WI38 (cell line): ENCODE data around the gene FABP1.

Source experiments
- H3K4me3 ChIP-seq: 2 replicates; pipeline ENCODE4 v1.5.1; 2011; ENCODE audit warnings: low read depth, mild to moderate bottlenecking, control low read depth, low read length
- TF ChIP-seq, protein P1 (sequence below): IDR thresholded peaks from 2 replicates; pipeline ENCODE4 v1.5.1; 2012; ENCODE audit warnings: low read depth, mild to moderate bottlenecking, control low read depth, low read length

Gene FABP1

DNA sequence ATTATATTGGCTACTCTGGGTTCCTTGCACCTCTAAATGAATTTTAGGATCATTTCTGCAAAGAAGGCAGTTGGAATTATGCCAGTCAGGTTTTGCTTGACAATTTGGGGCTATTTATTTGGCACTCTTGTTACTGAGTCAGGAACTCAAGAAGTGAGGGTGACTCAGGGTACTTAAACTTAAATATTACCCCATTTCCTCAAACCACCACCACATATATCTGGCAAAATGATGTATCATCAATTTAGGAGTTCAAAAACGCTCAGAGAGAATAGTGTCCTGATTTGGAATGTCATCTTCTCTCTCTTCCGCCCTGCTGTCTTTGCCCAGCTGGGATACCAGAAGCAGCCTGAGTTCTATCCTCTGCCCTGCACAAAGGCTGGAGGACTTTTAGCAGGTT is 39.9 kb upstream of the FABP1 start:
- H3K4me3 ChIP-seq = no peak overlapping the region
- TF ChIP-seq, protein P1, sequence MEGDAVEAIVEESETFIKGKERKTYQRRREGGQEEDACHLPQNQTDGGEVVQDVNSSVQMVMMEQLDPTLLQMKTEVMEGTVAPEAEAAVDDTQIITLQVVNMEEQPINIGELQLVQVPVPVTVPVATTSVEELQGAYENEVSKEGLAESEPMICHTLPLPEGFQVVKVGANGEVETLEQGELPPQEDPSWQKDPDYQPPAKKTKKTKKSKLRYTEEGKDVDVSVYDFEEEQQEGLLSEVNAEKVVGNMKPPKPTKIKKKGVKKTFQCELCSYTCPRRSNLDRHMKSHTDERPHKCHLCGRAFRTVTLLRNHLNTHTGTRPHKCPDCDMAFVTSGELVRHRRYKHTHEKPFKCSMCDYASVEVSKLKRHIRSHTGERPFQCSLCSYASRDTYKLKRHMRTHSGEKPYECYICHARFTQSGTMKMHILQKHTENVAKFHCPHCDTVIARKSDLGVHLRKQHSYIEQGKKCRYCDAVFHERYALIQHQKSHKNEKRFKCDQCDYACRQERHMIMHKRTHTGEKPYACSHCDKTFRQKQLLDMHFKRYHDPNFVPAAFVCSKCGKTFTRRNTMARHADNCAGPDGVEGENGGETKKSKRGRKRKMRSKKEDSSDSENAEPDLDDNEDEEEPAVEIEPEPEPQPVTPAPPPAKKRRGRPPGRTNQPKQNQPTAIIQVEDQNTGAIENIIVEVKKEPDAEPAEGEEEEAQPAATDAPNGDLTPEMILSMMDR = no peak

DNA sequence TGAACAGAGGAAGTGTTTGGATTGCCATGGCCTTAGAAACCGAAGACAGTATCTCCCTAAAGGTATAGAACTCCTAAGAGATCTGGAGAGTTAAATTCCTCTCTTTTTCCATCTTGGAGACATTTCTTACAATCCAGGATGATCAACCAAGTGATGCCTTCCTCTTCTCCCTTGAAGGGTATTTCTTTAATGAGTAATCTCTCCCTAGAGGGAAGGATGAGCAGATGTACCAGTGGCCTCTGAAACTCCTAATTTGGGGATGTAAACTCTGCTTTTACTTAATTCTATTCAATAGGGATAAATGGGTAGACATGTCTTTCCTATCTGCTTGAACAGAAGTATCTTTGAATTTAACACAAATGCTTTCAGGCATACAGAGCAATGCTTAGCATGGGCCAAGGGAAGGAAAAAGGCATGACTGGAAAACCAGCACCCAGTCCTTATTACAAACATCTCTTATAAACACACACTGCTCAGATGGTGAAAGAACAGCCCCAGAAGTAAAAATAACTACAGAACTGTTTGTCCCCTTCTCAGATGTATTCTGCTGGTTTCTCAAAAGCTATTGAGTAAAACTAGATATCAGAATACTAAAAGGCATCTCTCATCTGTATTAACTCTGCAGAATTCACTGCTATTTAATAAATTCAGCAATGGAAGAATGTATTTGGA is 37.6 kb upstream of the FABP1 start:
- no peak overlapping the region for H3K4me3 ChIP-seq
- TF ChIP-seq, protein P1 = no peak

- TF ChIP-seq, protein P1 = no peak
- H3K4me3 ChIP-seq = no peak overlapping the region
Observed at GRCh38 chr2:88161446-88162244, 33.8 kb upstream of the FABP1 start.

- H3K4me3 ChIP-seq = no peak overlapping the region
- TF ChIP-seq, protein P1 = no peak
Observed at GRCh38 chr2:88160517-88160916, 32.7 kb upstream of the FABP1 start.

GRCh38 chr2:88159955-88160415 is 32.1 kb upstream of the FABP1 start:
- no peak overlapping the region for H3K4me3 ChIP-seq

DNA sequence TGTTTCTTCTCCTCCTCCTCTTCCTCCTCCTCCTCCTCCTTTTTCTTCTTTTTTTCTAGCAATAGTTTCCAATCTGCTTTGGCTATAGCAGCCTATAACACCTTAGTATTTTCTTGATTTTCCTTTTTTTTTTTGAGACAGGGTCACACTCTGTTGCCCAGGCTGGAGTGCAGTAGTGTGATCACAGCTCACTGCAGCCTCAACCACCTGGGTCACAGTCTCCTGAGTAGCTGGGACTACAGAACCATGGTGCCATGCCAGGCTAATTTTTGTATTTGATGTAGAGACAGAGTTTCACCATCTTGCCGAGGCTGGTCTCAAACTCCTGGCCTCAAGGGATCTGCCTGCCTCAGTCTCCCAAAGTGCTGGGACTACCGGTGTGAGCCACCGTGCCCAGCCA is 31.6 kb upstream of the FABP1 start:
- TF ChIP-seq, protein P1 = no peak
- H3K4me3 ChIP-seq = no peak overlapping the region

More at GRCh38 chr2:88159955-88160415, 32.1 kb upstream of the FABP1 start:
- TF ChIP-seq, protein P1 = peak; percentile 66

DNA sequence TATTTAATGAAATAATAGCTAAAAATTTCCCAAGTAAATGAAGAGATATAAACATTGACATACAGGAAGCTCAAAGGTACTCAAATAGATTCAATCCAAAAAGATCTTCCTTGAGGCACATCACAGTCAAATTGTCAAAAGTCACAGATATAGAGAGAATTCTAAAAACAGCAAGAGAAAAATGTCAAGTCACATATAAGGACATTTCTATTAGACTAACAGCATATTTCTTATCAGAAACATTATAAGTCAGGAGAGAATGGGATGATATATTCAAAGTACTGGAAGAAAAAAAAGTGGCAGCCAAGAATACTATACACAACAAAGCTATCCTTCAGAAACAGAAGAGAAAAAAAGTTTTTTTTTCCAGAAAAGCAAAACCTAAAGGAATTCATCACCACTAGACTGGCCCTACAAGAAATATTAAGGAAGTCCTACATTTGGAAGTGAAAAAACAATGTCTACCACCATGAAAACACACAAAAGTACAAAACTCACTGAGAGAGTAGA is 21.1 kb upstream of the FABP1 start:
- TF ChIP-seq, protein P1 = no peak
- H3K4me3 ChIP-seq = no peak overlapping the region
